Posterior cingulate gyrus (tissue), 11 donors: ENCODE data around the gene DKK1.
"Not testable (repeated sequence)": the region's sequence is repeated elsewhere in the genome, so short reads cannot be mapped to it uniquely, and the experiment has no call there.

Experiments
- DNase-seq, 10 donors: peaks; one replicate each; pipeline versions ENCODE4 v3.0.0 to v3.0.0-alpha.2; 2020 to 2021; ENCODE audit warnings: mixed read lengths in 3 of 10
- intact Hi-C: fragments of 100-400 bp; cut with DNase I; formaldehyde crosslinking; loops from one replicate; pipeline ENCODE4 v1.15.1; 2023

DKK1 gene

DNA sequence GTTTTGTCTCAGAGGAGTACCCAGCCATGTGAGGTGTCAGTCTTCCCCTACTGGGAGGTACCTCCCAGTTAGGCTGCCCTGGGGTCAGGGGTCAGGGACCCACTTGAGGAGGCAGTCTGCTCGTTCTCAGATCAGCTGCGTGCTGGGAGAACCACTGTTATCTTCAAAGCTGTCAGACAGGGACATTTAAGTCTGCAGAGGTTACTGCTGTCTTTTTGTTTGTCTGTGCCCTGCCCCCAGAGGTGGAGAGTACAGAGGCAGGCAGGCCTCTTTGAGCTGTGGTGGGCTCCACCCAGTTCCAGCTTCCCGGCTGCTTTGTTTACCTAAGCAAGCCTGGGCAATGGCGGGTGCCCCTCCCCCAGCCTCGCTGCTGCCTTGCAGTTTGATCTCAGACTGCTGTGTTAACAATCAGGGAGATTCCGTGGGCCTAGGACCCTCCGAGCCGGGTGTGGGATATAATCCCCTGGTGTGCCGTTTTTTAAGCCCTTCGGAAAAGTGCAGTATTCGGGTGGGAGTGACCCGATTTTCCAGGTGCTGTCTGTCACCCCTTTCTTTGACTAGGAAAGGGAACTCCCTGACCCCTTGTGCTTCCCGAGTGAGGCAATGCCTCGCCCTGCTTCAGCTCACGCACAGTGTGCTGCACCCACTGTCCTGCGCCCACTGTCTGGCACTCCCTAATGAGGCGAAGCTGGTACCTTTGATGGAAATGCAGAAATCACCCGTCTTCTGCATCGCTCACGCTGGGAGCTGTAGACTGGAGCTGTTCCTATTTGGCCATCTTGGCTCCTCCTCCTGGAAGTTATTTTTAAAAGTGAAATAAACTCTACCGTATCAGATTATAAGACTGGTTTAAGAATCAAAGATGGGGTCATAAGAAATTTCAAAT lies 51.7 kb downstream of the DKK1 start:
- DNase-seq = peak in 1 of 10 donors; percentile 37
- intact Hi-C loops = not testable (repeated sequence)
